Astrocyte (in vitro differentiated cells and primary cell): Measurements from ENCODE around the gene NPHP4.

Experiments
- EZH2 ChIP-seq: IDR thresholded peaks from 2 replicates; pipeline ENCODE4 v1.6.1; 2012; ENCODE audit warnings: mild to moderate bottlenecking, low read length, inconsistent platforms; ENCODE audit not compliant: insufficient read depth
- TF ChIP-seq, protein P1 (sequence below): IDR thresholded peaks from 2 replicates; pipeline ENCODE4 v1.5.1; 2011; ENCODE audit warnings: low read depth, mild to moderate bottlenecking, inconsistent platforms, low read length, moderate library complexity; ENCODE audit not compliant: insufficient read depth

DNA sequence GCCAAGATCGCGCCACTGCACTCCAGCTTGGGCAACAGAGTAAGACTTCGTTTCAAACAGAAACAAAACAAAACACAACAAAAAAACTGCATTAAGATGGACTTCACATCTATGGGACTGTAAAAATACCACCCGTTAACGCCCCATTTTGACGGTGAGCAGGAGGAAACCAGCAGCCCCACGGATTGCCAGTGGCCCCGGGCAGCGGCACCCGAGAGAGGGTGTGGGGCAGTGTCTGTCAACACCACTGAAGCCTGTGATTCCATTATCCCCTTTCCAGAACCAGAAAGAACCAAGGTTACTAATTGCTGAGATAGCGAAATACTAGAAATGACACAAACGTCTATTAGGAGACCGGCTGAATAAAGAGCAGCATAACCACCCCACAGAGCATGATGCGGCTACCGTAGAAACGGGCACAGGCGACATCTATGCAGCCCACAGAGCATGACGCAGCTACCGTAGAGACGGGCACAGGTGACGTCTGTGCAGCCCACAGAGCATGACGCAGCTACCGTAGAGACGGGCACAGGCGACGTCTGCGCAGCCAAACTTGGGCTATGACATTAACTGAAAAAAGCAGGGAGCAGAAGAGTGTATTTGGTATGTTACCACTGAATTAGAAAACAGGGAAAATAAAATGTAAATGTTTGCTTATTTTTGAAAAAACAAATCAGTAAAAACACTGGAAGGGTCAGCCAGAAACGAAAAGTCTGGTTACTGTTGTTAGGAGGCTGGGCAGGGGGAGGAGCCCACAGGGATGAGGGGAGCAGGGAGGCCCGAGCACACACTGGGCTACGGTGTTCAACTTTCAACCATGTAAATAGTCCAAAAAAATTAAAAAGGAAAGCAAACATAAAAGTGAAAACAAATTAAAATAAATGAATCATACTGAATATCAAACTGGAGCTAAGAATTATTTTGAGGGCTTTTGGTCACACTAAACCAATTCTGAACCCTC lies 96.5 kb downstream of the NPHP4 start:
- TF ChIP-seq, protein P1, sequence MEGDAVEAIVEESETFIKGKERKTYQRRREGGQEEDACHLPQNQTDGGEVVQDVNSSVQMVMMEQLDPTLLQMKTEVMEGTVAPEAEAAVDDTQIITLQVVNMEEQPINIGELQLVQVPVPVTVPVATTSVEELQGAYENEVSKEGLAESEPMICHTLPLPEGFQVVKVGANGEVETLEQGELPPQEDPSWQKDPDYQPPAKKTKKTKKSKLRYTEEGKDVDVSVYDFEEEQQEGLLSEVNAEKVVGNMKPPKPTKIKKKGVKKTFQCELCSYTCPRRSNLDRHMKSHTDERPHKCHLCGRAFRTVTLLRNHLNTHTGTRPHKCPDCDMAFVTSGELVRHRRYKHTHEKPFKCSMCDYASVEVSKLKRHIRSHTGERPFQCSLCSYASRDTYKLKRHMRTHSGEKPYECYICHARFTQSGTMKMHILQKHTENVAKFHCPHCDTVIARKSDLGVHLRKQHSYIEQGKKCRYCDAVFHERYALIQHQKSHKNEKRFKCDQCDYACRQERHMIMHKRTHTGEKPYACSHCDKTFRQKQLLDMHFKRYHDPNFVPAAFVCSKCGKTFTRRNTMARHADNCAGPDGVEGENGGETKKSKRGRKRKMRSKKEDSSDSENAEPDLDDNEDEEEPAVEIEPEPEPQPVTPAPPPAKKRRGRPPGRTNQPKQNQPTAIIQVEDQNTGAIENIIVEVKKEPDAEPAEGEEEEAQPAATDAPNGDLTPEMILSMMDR = no peak
- no peak for TF ChIP-seq EZH2
